Endothelial cell of umbilical vein (primary cell): ENCODE results near the gene RCOR1. TPM values are rescaled to one million over a fixed set of nuclear protein-coding genes. Genes with fewer than 3 reads are reported as not detected.

Experiments
- BruUV-seq: library from RNA; stranded (reverse); fragments of 400-500 nt; replicated peaks from 2 replicates; lab custom pipeline; 2021; lab: Mats Ljungman, UMichigan
- CTCF ChIA-PET: fragments of 300-600, 350-600 bp; sonication (Branson Sonifier 250); formaldehyde crosslinking; loops from one replicate; lab custom pipeline; 2021; ENCODE audit warnings: antibody characterized with exemption, inconsistent platforms; lab: Charles Lee
- POLR2A ChIA-PET: fragments of 300-600, 350-600 bp; sonication (Branson Sonifier 250); formaldehyde crosslinking; loops from one replicate; lab custom pipeline; 2021; ENCODE audit warnings: antibody characterized with exemption, inconsistent platforms; lab: Charles Lee
- DNase-seq: peaks from one replicate; pipeline ENCODE4 v3.0.0-alpha.2; 2011; ENCODE audit warnings: low read depth, low spot score
- FAIRE-seq: peaks from 2 replicates; lab custom pipeline; 2011; peaks lifted over from hg19 to GRCh38; lab: Jason Lieb, UNC
- H2AFZ ChIP-seq: 2 replicates; pipeline ENCODE4 v1.6.0; 2012; ENCODE audit warnings: low read depth, low read length, control low read depth, inconsistent platforms
- H3K27ac ChIP-seq: 2 replicates; pipeline ENCODE4 v1.5.1; 2011; ENCODE audit warnings: low read depth, mild to moderate bottlenecking, control low read depth, low read length, moderate library complexity; ENCODE audit not compliant: insufficient read depth
- H3K27me3 ChIP-seq, 2 experiments: 2 replicates each; pipeline versions ENCODE4 v1.6.0 to v1.6.1; 2011; ENCODE audit warnings: low read length in 2 of 2, mixed read lengths in 1 of 2; ENCODE audit not compliant: control insufficient read depth in 2 of 2, insufficient read depth in 2 of 2
- H3K36me3 ChIP-seq, 2 experiments: 2 replicates in 1 of 2; 3 replicates in 1 of 2; pipeline ENCODE4 v1.5.1; 2011; ENCODE audit warnings: low read length in 2 of 2, mild to moderate bottlenecking in 1 of 2, moderate library complexity in 1 of 2; ENCODE audit not compliant: control insufficient read depth in 2 of 2, insufficient read depth in 2 of 2; ENCODE audit errors: extremely low read depth in 1 of 2
- H3K4me1 ChIP-seq: 3 replicates; pipeline ENCODE4 v1.5.1; 2011; ENCODE audit warnings: mild to moderate bottlenecking, low read length; ENCODE audit not compliant: control insufficient read depth, insufficient read depth; ENCODE audit errors: extremely low read depth
- H3K4me2 ChIP-seq: 2 replicates; pipeline ENCODE4 v1.6.1; 2011; ENCODE audit warnings: low read length, control low read depth, mixed read lengths; ENCODE audit not compliant: insufficient read depth
- H3K4me3 ChIP-seq, 3 experiments: fragments of 200-600 bp in 1 of 3; sonication (generic), shearing (Covaris generic) in 1 of 3; replicated peaks in 1 of 3; 2 replicates each; pipeline ENCODE4 v1.5.1; 2011 to 2016; ENCODE audit warnings: control low read depth in 3 of 3, low read length in 3 of 3, mild to moderate bottlenecking in 2 of 3, inconsistent platforms in 1 of 3, low read depth in 1 of 3, moderate library complexity in 1 of 3; ENCODE audit not compliant: insufficient read depth in 1 of 3
- H3K79me2 ChIP-seq: 2 replicates; pipeline ENCODE4 v1.6.0; 2012; ENCODE audit warnings: low read length, inconsistent platforms; ENCODE audit not compliant: control insufficient read depth, insufficient read depth
- H3K9ac ChIP-seq: replicated peaks from 2 replicates; pipeline ENCODE3; 2011; ENCODE audit warnings: low read length, control low read depth; ENCODE audit not compliant: insufficient read depth; ENCODE audit errors: extremely low read depth
- H3K9me1 ChIP-seq: replicated peaks from 3 replicates; pipeline ENCODE4 v1.6.0; 2011; ENCODE audit warnings: mild to moderate bottlenecking, low read length; ENCODE audit not compliant: control insufficient read depth, insufficient read depth; ENCODE audit errors: extremely low read depth
- H3K9me3 ChIP-seq: replicated peaks from 2 replicates; pipeline ENCODE4 v1.5.1; 2012; ENCODE audit warnings: low read length, inconsistent platforms; ENCODE audit not compliant: control insufficient read depth, insufficient read depth
- H4K20me1 ChIP-seq: replicated peaks from 2 replicates; pipeline ENCODE3; 2011; ENCODE audit warnings: mild to moderate bottlenecking, low read length; ENCODE audit not compliant: control insufficient read depth, insufficient read depth; ENCODE audit errors: extremely low read depth
- FOS ChIP-seq: IDR thresholded peaks from 2 replicates; pipeline ENCODE4 v1.6.1; 2011; ENCODE audit warnings: mild to moderate bottlenecking, low read length, moderate library complexity, borderline replicate concordance; ENCODE audit not compliant: insufficient read depth
- dilution Hi-C: fragments of 300-500 bp; cut with MboI; formaldehyde crosslinking; loops from one replicate; pipeline ENCODE4 v1.15.0; 2019; ENCODE audit warnings: low sequenced_read_pairs; ENCODE audit not compliant: extremely low pct_ligation_motif_present
- intact Hi-C: fragments of 100-400 bp; cut with micrococcal nuclease; formaldehyde crosslinking; loops from one replicate; pipeline ENCODE4 v1.10.0; 2022
- polyA plus RNA-seq, 4 experiments: library from polyadenylated mRNA; depleted of rRNA in 3 of 4; stranded (reverse) in 3 of 4; unstranded in 1 of 4; fragments of >200 nt; gene quantifications; 2 replicates each; pipeline versions ENCODE4 v1.2.1 to v1.2.3, GENCODE V29; 2011 to 2012; ENCODE audit warnings: missing spikeins in 1 of 4
- total RNA-seq: library from RNA; stranded (reverse); gene quantifications from 2 replicates; pipeline ENCODE4 v1.2.3, GENCODE V29; 2021
- TF ChIP-seq, protein P1 (sequence below), 2 donors: IDR thresholded peaks; 1 replicate in 1 of 2; 2 replicates in 1 of 2; pipeline ENCODE4 v1.5.1; 2011; ENCODE audit warnings: low read length in 2 of 2, mild to moderate bottlenecking in 2 of 2, moderate library complexity in 2 of 2, control low read depth in 1 of 2, inconsistent platforms in 1 of 2, low read depth in 1 of 2; ENCODE audit not compliant: insufficient read depth in 1 of 2; ENCODE audit errors: extremely low read depth in 1 of 2

RCOR1 gene
- total and polyA plus RNA-seq, 2 donors (not counting 3 experiments of a cell fraction or from before 2014, with no cell fraction given): 15.6 to 32.2 TPM

DNA sequence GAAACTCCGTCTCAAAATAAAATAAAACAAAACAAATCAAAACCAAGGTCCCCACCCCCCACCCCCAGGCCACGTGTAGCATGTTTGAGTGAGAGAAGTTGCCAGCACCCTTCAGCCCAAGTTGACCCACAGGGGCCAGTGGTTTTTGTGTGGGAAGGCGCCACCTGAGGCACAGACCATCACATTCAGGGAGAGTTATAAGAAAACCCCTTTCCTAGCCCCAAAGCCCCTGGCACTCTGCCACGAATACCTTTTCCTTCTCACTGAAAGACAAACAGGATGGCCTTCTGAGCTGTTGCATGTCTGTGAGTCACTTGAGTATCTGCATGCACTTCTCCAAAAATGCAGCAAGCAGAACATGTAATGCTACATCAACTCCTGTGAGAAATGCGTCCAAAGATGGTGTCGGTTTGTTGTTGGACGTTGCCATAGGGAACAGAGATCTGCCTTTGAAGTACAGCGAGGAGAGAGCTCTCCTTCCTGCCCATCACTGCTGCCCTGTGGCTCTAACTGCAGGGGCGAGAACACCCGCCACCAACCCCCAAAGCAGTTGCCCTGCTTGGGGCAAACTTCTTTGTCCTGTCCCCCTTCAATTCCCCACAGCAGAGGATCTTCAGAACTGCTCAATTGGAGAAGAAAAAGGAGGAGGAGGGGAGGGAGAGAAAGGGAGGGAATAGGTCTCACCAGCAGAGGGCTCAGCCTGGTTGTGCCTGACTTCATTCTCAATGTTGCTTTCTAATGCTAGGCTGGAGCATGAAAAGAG lies 182.1 kb downstream of the RCOR1 start:
- Histone ChIP-seq H3K36me3 (no peaks in the 10 kb centered on the region), H3K27ac (no peak overlapping the region), H3K9me3 (no peaks in the 10 kb centered on the region), H3K9ac (no peak overlapping the region), H3K4me2 (no peak overlapping the region), H3K4me1 (peaks cover 16% of the 10 kb centered on the region), H2AFZ (no peak overlapping the region), H3K79me2 (peaks cover 16% of the 10 kb centered on the region), H3K9me1 (no peaks in the 10 kb centered on the region), H3K27me3 (no peaks in the 10 kb centered on the region), H3K4me3 (no peak overlapping the region), H4K20me1 (no peaks in the 10 kb centered on the region)
- no peak for TF ChIP-seq FOS
- TF ChIP-seq, protein P1, sequence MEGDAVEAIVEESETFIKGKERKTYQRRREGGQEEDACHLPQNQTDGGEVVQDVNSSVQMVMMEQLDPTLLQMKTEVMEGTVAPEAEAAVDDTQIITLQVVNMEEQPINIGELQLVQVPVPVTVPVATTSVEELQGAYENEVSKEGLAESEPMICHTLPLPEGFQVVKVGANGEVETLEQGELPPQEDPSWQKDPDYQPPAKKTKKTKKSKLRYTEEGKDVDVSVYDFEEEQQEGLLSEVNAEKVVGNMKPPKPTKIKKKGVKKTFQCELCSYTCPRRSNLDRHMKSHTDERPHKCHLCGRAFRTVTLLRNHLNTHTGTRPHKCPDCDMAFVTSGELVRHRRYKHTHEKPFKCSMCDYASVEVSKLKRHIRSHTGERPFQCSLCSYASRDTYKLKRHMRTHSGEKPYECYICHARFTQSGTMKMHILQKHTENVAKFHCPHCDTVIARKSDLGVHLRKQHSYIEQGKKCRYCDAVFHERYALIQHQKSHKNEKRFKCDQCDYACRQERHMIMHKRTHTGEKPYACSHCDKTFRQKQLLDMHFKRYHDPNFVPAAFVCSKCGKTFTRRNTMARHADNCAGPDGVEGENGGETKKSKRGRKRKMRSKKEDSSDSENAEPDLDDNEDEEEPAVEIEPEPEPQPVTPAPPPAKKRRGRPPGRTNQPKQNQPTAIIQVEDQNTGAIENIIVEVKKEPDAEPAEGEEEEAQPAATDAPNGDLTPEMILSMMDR (IDR thresholded peaks at IDR 0.05; ENCODE audit: extremely low read depth in 1 of 2, insufficient read depth in 1 of 2, low read depth in 1 of 2, low read length in 2 of 2): peak; percentile 66 to 86
- intact Hi-C loops (loop anchor here (1.0 to 5.0 kb wide), 2 partner anchors 144 to 182 kb away; partner anchors contain the start of gene RCOR1), dilution Hi-C loops (no loop called here)
- ChIA-PET POLR2A (no interaction called here), CTCF (interaction anchor here (0.5 to 4.9 kb wide), 18 partner anchors 9 to 246 kb away, joined by 3 to 77 read pairs (median 4); partner anchors contain the start of gene AMN)
- DNase-seq: peak; percentile 69
- FAIRE-seq: peak; percentile 87
- no TSS peak for BruUV-seq
